GM19438 (cell line): ENCODE data around the gene SRGAP3.

Experiments
- ATAC-seq: cut with Tn5 transposase; IDR thresholded peaks from one replicate; pipeline ENCODE4 v1.9.1; 2021; ENCODE audit warnings: low read depth; ENCODE audit not compliant: unreplicated experiment

The SRGAP3 gene

GRCh38 chr3:9204253-9204992, 45.0 kb downstream of the SRGAP3 start:
- no peak for ATAC-seq

GRCh38 chr3:9203317-9203716, 46.1 kb downstream of the SRGAP3 start:
- no peak for ATAC-seq

GRCh38 chr3:9202546-9202945, 46.9 kb downstream of the SRGAP3 start:
- no peak for ATAC-seq

GRCh38 chr3:9201955-9202354, 47.5 kb downstream of the SRGAP3 start:
- no peak for ATAC-seq

GRCh38 chr3:9201266-9201665, 48.2 kb downstream of the SRGAP3 start:
- no peak for ATAC-seq

- no peak for ATAC-seq
These were observed 49.7 kb downstream of the SRGAP3 start for GRCh38 chr3:9199775-9200174.

GRCh38 chr3:9198899-9199335, 50.5 kb downstream of the SRGAP3 start:
- ATAC-seq = no peak

GRCh38 chr3:9198261-9198660, 51.2 kb downstream of the SRGAP3 start:
- ATAC-seq = no peak

GRCh38 chr3:9196020-9196419, 53.4 kb downstream of the SRGAP3 start:
- no peak for ATAC-seq

GRCh38 chr3:9195390-9195789, 54.1 kb downstream of the SRGAP3 start:
- ATAC-seq = no peak

GRCh38 chr3:9194509-9195184, 54.8 kb downstream of the SRGAP3 start:
- no peak for ATAC-seq

- no peak for ATAC-seq
These were observed 55.7 kb downstream of the SRGAP3 start for GRCh38 chr3:9193633-9194195.

- no peak for ATAC-seq
These were observed 56.2 kb downstream of the SRGAP3 start for GRCh38 chr3:9193211-9193610.

GRCh38 chr3:9192248-9193025, 57.0 kb downstream of the SRGAP3 start:
- no peak for ATAC-seq

GRCh38 chr3:9190276-9190675, 59.2 kb downstream of the SRGAP3 start:
- ATAC-seq = no peak

- ATAC-seq = no peak
These were observed 60.9 kb downstream of the SRGAP3 start for GRCh38 chr3:9188583-9188982.

GRCh38 chr3:9185701-9186100, 63.7 kb downstream of the SRGAP3 start:
- ATAC-seq = no peak

GRCh38 chr3:9185046-9185445, 64.4 kb downstream of the SRGAP3 start:
- no peak for ATAC-seq

- ATAC-seq = no peak
These were observed 65.0 kb downstream of the SRGAP3 start for GRCh38 chr3:9184461-9184835.

- ATAC-seq = no peak
These were observed 65.5 kb downstream of the SRGAP3 start for GRCh38 chr3:9183811-9184460.

- ATAC-seq = no peak
These were observed 66.4 kb downstream of the SRGAP3 start for GRCh38 chr3:9183011-9183410.
